ENCODE data around the gene STRN3. TPM values are rescaled to one million over a fixed set of nuclear protein-coding genes. Genes with fewer than 3 reads are reported as not detected.
"Not testable (repeated sequence)": the region's sequence is repeated elsewhere in the genome, so short reads cannot be mapped to it uniquely, and the experiment has no call there.

Gene STRN3
- total RNA-seq, 1 donor from 2014 or later = 63.2 TPM

DNA sequence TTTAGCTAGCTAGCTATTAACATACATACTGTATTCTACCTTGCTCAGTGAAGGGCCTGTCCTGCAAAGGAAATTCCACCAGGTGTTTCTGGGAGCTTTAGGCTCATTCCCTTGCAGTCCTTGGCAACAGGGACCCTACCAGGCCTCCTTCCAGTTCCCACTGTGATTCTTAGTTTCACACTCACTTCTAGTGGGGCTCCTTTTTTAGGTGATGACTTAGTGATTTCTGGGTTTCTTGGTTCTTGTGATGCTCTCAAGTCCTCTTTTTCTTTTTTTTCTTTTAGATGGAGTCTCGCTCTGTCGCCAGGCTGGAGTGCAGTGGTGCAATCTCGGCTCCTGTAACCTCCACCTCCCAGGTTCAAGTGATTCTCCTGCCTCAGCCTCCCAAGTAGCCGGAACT, 10.4 kb upstream of the STRN3 start:
- DNase-seq (ENCODE audit: low read depth, low spot score) = no peak

DNA sequence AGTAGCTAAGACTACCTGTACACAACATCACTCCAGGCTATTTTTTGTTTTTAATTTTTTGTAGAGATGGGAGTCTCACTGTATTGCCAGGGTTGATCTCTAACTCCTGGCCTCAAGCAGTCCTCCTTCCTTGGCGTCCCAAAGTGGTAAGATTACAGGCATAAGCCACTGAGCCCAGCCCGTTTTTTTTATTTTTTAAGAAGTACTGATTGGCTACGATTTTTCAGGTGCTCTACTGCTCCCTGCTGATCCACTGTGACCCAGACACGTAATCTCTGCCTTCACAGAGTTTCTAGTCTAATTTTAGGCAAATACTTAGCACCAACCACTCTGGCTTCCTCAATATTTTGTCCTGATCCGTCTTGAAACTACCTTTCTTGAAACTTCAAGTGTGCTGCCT, 4.3 kb upstream of the STRN3 start:
- no peak for DNase-seq (ENCODE audit: low read depth, low spot score)

DNA sequence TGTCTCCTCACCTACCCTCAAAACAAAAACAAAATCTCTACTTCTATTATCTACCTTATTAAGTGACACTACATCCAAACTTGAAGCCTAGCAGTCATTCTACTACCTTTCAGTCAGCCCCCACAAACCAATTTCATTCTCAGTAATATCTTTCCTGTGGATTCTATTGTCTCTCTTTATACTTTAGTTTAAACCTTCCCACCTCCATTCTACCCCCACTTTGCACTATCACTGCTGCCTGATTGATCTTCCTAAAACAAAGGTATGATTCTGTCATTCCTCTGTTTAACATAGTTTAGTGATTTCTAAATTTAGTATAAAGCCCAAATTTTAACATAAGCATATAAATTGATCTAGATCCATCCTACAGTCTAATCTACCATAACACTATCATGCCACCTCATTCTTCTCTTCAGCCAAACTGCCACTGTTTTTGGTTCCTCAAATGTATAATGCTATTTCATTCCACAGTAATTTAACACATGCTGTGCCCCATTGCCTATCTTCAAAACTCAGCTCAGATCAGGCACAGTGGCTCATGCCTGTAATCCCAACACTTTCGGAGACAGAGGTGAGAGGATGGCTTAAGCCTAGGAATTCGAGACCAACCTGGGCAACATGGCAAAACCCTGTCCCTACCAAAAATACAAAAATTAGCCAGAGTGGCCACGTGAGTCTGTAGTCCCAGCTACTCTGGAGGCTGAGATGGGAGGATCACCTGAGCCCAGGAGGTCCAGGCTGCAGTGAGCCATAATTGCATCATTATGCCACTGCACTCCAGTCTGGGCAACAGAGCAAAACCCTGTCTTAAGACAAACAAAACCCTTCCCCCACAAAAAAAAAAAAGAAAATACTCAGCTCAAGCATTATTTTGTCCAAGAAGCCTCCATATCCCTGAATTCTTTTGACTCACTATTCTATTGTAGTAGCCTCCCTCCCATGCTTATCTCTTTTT, 3.1 kb upstream of the STRN3 start:
- no peak for DNase-seq (ENCODE audit: low read depth, low spot score)

DNA sequence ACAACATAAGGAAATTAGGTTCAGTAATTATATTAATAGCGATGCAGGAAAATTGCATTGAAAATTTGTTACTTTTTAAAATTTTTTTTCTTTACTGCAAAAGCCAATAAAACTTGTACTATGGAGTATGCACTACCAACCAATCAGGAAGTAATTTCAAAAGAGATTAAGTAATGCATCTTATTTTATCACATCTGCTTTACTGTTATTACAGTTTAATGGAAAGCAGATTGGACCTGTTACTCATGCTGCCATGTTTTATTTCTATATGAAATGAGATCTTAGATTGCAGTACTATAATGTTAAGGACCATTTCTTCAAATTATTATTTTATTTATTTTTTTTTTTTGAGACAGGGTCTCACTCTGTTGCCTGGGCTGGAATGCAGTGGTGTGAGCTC, 1.7 kb upstream of the STRN3 start:
- DNase-seq (ENCODE audit: low read depth, low spot score) = no peak

DNA sequence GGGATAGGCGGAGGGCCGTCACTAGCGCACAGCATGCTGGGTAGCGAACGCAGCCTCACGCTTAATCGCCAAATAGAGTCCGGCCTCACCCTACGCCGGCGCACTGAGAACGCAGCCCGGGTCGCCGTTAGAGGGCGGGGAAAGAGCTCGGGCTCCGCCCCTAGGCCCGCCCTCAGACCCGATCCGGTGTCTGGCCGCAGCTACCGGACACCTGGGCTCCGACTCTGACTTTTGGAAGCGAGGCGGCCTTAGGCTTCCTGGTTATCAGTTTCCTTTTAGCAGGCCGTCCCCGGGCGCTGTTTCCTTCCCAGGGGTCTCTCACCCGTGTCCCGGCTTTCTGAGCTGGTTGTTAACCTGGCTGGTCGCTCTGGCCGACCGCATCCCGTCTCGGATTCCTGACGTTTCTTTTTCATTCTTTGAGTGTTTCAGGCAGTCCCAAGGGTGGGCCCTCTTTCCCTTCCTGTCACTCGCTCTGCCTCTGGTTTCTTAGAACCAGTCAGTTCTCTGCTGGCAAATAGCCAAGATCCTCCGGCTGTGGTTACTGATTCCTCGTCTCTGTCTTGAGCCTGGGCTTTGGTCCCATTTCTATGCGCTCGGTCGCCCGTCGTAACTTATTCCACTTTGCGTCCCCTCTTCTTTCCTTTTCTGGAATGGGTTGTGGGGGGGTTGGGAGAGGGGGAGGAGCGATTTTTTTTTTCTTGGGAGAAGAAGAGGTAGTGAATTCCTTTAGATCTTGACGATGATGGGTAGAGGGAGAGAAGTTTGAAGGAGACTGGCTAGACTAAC, 464 bp upstream of the STRN3 start:
- DNase-seq (ENCODE audit: low read depth, low spot score) = peak; percentile 89

DNA sequence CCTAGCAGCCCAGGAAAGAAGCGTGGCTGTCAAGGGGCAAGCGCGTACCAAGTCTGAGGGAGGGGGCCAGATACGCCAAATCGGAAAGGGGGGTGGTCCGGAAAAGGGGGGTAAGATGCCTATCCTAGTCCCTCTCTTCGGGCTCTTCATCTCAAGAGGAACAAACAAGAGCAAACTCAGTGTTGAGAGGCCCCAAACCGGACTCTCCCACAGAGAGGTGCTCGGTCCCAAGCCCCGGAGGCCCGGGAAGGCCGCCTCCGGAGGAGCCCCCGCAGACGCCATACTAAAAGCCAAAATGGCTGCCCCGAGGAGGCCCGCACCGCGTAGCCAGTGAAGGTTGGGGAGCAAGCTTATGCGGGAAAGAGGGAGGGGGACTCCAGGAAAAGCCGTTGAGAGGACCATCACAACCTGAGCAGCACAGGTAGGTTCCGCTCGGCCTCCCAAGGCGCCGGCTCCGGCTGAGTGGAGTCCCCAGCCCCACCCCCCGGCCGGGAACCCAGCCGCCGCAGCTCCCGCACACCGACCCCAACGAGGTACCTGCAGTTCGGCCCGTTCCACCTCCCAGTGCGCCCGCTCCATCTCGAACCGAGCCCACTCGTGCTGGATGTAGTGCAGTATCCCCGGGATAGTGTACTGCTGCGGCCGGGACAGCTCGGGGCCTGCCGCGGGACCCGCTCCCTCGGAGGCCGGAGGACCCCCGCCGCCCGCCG, 657 bp downstream of the STRN3 start, which contains the start of gene AP4S1:
AP4S1 (plus strand) TSS at position 283 of the 710 bp plus-strand sequence. CDS start 40,548 bp downstream, outside the sequence.
- DNase-seq (ENCODE audit: low read depth, low spot score) = no peak

DNA sequence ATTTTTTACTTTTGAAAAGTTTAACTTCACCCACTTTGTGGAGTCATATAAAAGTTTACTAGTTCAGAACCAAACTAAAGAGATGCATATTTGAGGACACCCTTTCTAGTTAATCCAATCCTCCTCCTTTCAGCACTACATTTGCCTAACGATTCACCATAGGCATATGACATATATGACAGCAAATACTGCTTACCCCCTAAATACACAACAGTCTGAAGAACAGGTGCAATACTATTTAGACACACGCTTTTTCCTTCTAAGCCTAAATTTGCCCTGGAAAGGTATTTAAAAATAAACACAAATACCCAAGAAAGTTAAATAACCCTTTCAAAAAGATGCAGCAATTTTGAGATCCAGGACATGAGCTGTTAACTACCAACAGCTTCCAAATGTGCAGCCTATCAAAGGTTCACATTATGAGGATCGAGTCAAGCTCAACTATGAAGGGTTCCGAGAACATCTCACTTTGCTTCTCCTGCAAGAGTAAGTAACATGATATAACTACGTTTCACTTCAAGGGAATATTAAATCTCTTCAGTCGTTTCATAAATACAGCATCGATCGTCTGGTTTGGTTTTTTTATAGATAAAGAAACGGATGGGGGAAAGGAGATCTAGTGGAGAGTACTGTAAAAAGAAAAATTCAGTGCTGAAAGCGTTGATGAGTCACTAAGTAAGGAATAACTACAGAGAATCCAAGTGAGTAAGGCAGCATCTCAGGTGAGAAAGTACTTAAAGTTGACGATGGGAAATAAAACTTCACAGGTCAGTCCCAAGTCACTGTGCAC, 1.4 kb downstream of the STRN3 start:
- no peak for DNase-seq (ENCODE audit: low read depth, low spot score)

DNA sequence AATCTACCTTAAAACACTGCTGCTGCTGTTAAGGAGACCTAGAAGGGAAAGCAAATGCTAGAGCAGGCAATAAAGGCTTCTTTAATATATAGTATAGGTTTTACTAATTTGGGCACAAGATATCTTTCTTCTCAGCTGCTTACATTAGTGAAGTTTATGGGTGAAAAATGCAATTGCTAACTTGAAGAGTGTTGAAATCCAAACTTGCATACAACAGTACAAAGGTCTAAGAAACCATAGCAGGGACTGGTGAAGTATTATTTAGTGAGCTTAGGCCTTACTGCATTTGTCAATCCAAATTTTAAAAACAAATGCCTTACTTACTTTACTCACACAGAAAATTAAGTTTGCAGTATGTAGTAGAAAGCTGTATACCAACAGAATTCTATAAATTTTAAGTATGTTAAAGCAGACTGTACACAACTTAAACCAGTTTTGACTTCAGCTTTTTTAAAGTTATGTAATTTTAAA, 2.1 kb downstream of the STRN3 start:
- no peak for DNase-seq (ENCODE audit: low read depth, low spot score)

DNA sequence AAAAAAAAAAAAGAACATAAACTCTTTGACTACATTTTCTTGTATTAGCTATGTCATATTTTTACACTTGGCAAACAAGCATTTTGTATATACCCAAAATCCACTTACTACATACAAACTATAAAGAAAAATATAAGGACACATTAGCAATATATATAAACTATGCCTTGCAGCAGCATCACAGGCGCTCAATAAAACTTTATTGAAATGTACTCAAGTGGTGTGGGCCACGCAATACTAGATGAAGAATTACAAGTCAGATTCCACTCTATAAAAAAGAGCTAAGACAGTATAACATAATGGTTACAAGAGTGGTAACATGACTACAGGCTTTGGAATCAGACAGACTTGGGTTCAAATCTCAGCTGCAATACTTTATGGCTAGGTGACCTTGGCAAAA, 3.8 kb downstream of the STRN3 start:
- DNase-seq (ENCODE audit: low read depth, low spot score) = no peak

DNA sequence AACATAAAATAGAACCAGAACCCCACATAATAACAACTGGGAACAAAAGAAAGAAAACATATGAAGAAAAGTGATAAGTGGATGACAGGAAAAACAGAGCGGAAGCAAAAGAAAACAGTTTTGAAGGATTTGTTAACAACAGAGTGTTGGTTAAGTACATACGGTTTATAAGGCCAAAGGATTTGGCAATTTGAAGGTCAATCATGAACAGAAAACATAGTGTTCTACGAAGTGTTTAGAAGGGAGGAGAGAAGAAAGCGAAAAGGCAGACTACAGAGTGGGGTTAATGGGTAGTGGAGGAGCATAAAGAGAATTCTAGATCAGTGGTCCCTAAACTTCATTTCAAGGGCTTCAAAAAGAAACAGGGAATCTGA, 4.6 kb downstream of the STRN3 start:
- DNase-seq (ENCODE audit: low read depth, low spot score) = no peak

DNA sequence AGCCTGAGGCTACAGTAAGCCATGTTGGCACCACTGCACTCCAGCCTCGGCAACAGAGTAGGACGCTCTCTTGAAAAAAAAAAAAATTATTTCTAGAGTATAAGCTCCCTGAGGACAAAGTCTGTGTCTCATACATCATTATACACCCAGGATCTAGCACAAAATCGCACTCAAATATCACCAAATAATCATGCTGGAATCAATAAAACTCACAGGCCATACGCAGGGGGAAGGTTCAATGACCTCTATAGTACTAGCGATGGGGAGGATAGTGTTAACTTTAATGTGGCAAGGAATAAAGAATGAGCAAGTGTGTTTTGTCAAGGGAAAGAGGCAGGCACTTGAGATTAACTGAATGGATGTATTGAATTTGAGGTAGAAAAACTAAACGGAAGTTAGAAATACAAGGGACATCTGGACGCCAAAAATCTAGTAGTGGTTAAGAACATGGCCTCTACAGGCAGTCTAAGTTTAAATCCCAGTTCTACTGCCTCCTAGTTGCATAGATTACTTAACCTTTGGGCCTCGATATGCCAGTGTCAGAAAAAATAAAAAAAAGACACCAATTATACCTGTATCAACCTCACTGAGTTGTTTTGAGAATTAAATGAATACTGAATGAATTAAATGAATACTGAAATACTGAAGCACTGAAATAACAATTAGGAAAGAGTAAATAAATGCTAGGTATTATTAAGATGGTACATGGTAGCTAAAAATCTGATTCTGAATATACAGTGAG, 5.2 kb downstream of the STRN3 start:
- DNase-seq (ENCODE audit: low read depth, low spot score) = no peak

DNA sequence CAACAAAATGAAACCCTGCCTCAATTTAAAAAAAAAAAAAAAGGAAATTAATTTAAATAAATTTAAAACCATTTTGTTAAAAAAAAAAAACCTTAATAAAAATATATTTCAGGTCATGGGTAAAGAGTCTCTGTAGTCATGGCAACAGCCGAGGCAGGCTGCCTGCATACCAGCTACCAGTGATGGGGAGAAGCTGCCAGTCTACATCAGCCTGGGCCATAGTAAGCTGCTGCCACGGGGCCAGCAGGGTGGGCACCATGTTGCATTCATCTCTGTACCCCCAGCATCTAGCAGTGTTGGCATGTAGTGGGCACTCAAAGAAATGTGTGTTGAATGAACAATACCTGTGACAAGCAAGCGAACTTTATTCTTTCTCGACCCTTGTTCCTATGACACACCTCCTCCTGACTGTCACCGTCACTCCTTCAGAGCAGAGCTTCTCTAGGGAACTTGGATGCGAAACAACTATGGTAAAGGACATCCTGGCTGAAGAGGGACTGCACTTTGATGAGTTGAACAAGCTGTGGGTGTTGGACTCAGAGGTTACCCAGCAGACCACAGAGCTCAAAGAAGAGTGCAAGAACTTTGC, 8.0 kb downstream of the STRN3 start:
- no peak for DNase-seq (ENCODE audit: low read depth, low spot score)

DNA sequence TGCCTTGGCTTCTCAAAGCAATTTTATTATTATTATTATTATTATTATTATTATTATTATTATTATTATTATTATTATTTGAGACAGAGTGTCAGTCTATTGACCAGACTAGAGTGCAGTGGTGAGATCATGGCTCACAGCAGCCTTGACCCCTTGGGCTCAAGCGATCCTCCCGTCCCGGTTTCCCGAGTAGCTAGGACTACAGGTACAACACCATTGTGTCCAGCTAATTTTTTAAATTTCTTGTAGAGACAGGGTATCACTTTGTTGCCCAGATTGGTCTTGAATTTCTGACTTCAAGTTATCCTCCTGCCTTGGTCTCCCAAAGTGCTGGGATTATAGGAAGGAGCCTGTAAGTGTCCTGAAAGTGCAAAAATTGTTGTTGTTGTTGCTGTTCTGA, 12.3 kb downstream of the STRN3 start:
- no peak for DNase-seq (ENCODE audit: low read depth, low spot score)

DNA sequence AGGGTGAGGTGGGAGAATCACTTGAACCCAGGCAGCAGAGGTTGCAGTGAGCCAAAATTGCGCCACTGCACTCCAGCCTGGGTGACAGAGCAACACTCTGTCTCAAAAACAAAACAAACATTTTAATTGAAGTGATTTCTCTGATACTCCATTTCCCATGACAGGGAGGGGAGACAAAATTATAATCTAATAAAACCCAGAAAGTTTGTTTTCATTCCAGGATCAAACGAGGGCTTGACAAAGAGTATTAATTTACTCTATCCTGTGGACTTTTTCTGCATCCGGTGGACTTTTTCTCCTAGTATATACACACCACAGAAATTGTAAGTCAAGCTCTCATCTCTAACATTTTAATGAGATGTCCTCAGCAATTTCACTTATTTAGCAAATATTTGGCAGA, 15.2 kb downstream of the STRN3 start:
- no peak for DNase-seq (ENCODE audit: low read depth, low spot score)

DNA sequence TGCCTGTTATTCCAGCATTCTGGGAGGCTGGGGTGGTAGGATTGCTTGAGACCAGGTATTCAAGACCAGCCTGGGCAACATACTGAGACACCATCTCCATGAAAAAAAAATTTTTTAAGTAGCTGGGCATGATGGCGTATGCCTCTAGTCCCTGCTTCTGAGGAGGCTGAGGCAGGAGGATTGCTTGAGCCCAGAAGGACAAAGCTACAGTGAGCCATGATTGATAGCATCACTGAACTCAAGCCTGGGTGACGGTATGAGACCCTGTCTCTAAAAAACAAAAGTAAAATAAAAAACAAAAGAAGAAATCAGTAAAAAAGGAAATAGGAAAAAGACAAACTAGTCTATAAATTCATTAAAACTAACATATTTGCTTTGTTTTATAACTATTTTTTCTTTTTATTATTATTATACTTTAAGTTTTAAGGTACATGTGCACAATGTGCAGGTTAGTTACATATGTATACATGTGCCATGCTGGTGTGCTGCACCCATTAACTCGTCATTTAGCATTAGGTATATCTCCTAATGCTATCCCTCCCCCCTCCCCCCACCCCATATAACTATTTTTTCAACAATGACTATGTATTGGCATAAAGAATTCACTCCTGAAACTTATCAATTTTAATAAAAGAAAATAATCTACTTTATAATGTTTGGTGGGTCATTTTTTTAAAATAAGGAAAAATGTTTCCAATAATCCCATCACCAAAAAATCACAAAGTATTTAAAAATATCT, 16.2 kb downstream of the STRN3 start:
- no peak for DNase-seq (ENCODE audit: low read depth, low spot score)

DNA sequence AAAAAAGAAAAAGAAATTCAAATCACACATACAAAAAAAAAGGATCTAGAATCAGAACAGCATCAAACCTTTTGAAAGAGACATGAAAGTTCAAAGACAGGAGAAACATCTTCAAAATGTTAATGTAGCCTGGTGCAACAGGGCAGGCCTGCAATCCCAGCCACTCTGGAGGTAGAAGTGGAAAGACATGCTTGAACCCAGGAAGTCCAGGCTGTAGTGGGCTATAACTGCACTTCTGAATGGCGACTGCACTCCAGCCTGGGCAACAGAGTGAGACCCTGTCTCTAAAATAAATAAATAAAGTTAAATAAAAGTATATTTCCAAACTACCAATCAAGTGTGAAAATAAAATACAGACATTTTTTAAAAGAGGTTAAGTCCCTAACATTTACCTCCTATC, 19.5 kb downstream of the STRN3 start:
- DNase-seq (ENCODE audit: low read depth, low spot score) = no peak

DNA sequence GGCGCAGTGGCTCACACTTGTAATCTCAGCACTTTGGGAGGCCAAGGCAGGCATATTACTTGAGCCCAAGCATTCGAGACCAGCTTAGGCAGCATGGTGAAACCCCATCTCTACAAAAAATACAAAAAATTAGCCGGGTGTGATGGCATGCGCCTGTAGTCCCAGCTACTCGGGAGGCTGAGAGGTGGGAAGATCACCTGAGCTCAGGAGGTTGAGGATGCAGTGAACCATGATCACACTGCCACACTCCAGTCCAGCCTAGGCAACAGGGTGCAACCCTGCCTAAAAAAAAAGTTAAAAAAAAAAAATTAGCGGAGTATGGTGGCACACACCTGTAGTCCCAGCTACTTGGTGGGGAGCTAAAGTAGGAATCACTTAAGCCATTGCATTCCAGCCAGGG, 22.2 kb downstream of the STRN3 start:
- not testable (repeated sequence) for DNase-seq (ENCODE audit: low read depth, low spot score)

DNA sequence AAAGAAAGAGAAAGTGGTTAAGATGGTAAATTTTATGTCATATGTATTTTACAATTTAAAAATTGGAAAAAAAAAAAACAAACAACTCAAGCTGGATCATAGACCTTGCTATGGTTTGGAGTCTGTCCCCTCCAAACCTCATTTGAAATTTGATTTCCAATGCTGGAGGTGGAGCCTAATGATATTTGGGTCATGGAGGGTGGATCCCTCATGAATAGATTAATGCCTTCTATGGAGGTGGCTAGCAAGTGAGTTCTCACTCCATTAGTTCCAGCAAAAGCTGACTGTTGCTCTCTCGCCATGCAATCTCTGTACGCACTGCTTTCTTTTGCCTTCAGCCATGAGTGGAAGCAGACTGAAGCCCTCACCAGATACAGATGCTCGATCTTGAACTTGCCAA, 22.9 kb downstream of the STRN3 start:
- no peak for DNase-seq (ENCODE audit: low read depth, low spot score)

DNA sequence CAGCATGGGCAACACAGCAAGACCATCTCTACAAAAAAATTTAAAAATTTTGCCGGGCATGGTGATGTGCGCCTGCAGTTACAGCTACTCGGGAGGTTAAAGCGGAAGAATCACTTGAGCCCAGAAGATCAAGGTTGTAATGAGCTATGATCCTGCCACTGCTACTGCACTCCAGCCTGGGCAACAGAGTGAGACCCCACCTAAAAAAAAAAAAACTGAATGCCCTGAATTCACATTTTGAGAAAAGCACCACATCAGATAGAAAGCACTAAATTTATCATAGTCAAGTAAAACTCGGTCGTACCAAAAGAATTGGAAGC, 24.9 kb downstream of the STRN3 start:
- no peak for DNase-seq (ENCODE audit: low read depth, low spot score)

All from pulmonary artery endothelial cell (primary cell).